ENCODE results near the gene NUMB. TPM values are rescaled to one million over a fixed set of nuclear protein-coding genes. Genes with fewer than 3 reads are reported as not detected.

Gene NUMB
- total RNA-seq, 1 experiment from 2014 or later, result 46.5 TPM

DNA sequence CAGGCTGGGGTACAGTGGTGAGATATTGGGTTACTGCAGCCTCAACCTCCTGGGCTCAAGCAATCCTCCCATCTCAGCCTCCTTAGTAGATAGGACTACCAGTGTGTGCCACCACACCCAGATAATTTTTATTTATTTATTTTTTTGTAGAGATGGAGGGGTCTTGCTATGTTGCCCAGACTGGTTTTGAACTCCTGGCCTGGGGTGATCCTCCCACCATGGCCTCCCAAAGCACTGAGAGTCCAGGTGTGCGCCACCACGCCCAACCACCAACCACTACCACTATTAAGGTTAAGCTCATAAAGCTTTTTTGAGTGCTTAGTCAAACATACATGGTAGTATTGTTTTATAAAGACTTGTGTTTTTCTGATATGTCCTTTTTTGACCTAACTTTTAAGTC lies 36.2 kb upstream of the NUMB start:
- peaks cover 7% of the 10 kb centered on the region; the same call in 1 of the 2 replicates for H3K79me2 ChIP-seq (ENCODE audit: insufficient read depth, low read length)
- H2AK5ac ChIP-seq (ENCODE audit: insufficient read length, low read length), result no peak overlapping the region
- no CpG with 5 or more reads among the region's 2 CpGs for WGBS (ENCODE audit: extremely low coverage, insufficient read length, low lambda C conversion rate)
- no peak overlapping the region for H4K8ac ChIP-seq (replicated peaks; ENCODE audit: insufficient read length, low read depth, low read length)
- no peak overlapping the region for H3T11ph ChIP-seq (ENCODE audit: low read length)
- H2BK20ac ChIP-seq (ENCODE audit: low read depth, low read length, poor library complexity, severe bottlenecking), result no peak overlapping the region
- H3K4me1 ChIP-seq (ENCODE audit: insufficient read depth, low read length), result no peaks in the 10 kb centered on the region
- H4K91ac ChIP-seq (ENCODE audit: insufficient read length, low read depth, low read length), result no peak overlapping the region
- H4K5ac ChIP-seq (ENCODE audit: insufficient read length, low read depth, low read length), result no peak overlapping the region
- H2BK120ac ChIP-seq (ENCODE audit: low read depth, low read length, poor library complexity, severe bottlenecking), result no peak overlapping the region
- no peak for DNase-seq
- H3K4ac ChIP-seq (ENCODE audit: low read depth, low read length), result no peak overlapping the region
- H3K9ac ChIP-seq (ENCODE audit: extremely low read depth, insufficient read length, low read length), result no peak overlapping the region
- no peak overlapping the region for H3K18ac ChIP-seq (ENCODE audit: insufficient read length, low read depth, low read length)
- H2AFZ ChIP-seq (ENCODE audit: low read length), result no peak overlapping the region
- H3K36me3 Mint-ChIP-seq (ENCODE audit: insufficient read depth in 1 of 3, low read depth in 3 of 3), result peaks cover 21 to 46% (median 30%) of the 10 kb centered on the region in 3 experiments; a peak in 6 of 7 replicates
- TF ChIP-seq, protein P1, sequence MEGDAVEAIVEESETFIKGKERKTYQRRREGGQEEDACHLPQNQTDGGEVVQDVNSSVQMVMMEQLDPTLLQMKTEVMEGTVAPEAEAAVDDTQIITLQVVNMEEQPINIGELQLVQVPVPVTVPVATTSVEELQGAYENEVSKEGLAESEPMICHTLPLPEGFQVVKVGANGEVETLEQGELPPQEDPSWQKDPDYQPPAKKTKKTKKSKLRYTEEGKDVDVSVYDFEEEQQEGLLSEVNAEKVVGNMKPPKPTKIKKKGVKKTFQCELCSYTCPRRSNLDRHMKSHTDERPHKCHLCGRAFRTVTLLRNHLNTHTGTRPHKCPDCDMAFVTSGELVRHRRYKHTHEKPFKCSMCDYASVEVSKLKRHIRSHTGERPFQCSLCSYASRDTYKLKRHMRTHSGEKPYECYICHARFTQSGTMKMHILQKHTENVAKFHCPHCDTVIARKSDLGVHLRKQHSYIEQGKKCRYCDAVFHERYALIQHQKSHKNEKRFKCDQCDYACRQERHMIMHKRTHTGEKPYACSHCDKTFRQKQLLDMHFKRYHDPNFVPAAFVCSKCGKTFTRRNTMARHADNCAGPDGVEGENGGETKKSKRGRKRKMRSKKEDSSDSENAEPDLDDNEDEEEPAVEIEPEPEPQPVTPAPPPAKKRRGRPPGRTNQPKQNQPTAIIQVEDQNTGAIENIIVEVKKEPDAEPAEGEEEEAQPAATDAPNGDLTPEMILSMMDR (conservative IDR thresholded peaks at IDR 0.05), result no peak
- no peak overlapping the region for H3K4me2 ChIP-seq (ENCODE audit: insufficient read depth, insufficient read length, low read length)
- H3K56ac ChIP-seq (ENCODE audit: insufficient read length, low read depth, low read length), result no peak overlapping the region
- no peaks in the 10 kb centered on the region for H3K79me1 ChIP-seq (ENCODE audit: insufficient read depth, low read depth, low read length, poor library complexity, severe bottlenecking)
- no peak overlapping the region for H3K4me3 Mint-ChIP-seq
- no peaks in the 10 kb centered on the region for H4K20me1 ChIP-seq (ENCODE audit: control insufficient read depth, insufficient read depth, insufficient read length)
- H3K23ac ChIP-seq (ENCODE audit: insufficient read length, low read depth, low read length), result no peak overlapping the region
- H2BK5ac ChIP-seq (ENCODE audit: insufficient read length, low read length), result no peak overlapping the region
- no peak overlapping the region for H2BK12ac ChIP-seq (ENCODE audit: insufficient read length, low read depth, low read length)
- H3K4me1 Mint-ChIP-seq, result peaks cover 17 to 24% of the 10 kb centered on the region in 2 experiments
- no peaks in the 10 kb centered on the region for H3K9me3 ChIP-seq (ENCODE audit: control insufficient read depth, low read depth, low read length)
- no peaks in the 10 kb centered on the region; the same call in 1 of the 2 replicates for H3K27me3 ChIP-seq (ENCODE audit: insufficient read depth, low read length)
- no peaks in the 10 kb centered on the region for H3K9me3 Mint-ChIP-seq
- H3K27ac ChIP-seq (ENCODE audit: insufficient read length, low read depth, low read length), result no peak overlapping the region
- no peak overlapping the region for H3K27ac Mint-ChIP-seq
- H3K14ac ChIP-seq (ENCODE audit: insufficient read depth, low read length), result no peak overlapping the region
- H2BK15ac ChIP-seq (ENCODE audit: low read depth, low read length), result no peak overlapping the region
- H3K27me3 Mint-ChIP-seq (ENCODE audit: low read depth), result peaks cover 8% of the 10 kb centered on the region
- H3K23me2 ChIP-seq (ENCODE audit: insufficient read length, low read depth, low read length, poor library complexity, severe bottlenecking), result peaks cover 6% of the 10 kb centered on the region
